Amniotic epithelial cell (primary cell): ENCODE measurements around the gene MS4A4A.
A peak's percentile ranks its signal among the peaks of the same experiment; 100 is the strongest.
"Not testable (repeated sequence)": the region's sequence is repeated elsewhere in the genome, so short reads cannot be mapped to it uniquely, and the experiment has no call there.

Source experiments
- DNase-seq: peaks from one replicate; pipeline ENCODE4 v3.0.0-alpha.2; 2010; ENCODE audit warnings: low read depth

Gene MS4A4A

GRCh38 chr11:60280412-60280811, at the start of gene MS4A4A:
TSS of gene MS4A4A (plus strand) at chr11:60280666. CDS start at chr11:60280676, 10 bp downstream.
- DNase-seq: no peak

DNA sequence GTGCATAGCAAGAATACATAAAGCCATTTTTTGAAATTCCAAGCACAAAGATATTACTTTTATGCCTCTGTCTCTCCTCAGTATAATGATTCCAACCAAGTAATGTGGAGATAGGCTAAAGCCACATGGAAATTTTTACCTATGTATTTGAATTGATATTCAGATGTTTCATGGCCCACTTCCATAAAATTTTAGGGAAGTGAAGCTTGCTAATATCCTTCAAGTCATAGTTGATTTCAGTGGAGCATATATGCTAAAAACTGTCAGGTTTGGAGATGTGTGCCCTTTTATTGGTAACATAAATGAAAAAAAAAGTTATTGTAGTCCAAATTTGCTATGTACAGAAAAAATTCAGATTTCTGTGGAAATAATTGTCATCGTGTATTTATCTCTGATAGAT, 49.8 kb upstream of the MS4A4A start:
- no peak for DNase-seq

DNA sequence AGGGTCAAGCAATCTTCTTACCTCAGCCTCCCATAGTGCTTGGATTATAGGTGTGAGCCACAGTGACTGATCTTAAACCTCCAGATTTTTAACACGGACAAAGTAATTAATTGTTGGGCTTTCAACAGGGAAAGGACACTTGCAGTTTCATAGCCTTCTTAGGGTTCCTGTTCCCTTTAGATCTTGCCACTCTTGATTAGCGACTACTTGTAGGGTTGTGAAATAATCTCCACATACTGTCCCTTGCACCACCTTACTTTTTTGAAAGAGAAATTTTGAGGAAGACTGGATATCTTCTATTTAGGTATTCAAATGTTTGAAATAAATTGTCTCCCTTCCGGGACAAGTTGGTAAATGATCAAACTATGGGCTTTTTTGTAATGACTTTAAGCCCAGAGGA, 45.1 kb upstream of the MS4A4A start:
- DNase-seq: no peak

DNA sequence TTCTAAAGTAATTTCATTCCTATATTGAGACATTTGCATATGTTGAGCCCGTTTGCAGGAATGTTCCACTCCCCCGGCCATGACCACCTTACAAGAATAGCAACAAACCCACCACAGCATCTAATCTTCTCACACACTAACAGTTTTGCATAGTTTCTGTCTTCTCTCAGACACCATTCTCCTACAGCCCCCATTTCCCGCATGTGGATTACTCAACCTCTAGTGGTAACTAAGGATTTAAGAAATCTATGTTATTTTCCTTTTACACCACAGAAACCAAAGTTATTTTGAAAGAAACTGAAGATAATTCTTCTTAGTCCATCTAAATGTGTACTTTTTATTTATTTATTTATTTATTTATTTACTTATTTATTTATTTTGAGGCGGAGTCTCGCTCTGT, 39.8 kb upstream of the MS4A4A start:
- DNase-seq: no peak

GRCh38 chr11:60241786-60242185, 38.7 kb upstream of the MS4A4A start:
- no peak for DNase-seq

GRCh38 chr11:60242740-60243239, 37.7 kb upstream of the MS4A4A start, which contains the start of gene MS4A4E:
TSS of gene MS4A4E (minus strand) at chr11:60243137. CDS start at chr11:60230055, 13,082 bp downstream.
- no peak for DNase-seq

DNA sequence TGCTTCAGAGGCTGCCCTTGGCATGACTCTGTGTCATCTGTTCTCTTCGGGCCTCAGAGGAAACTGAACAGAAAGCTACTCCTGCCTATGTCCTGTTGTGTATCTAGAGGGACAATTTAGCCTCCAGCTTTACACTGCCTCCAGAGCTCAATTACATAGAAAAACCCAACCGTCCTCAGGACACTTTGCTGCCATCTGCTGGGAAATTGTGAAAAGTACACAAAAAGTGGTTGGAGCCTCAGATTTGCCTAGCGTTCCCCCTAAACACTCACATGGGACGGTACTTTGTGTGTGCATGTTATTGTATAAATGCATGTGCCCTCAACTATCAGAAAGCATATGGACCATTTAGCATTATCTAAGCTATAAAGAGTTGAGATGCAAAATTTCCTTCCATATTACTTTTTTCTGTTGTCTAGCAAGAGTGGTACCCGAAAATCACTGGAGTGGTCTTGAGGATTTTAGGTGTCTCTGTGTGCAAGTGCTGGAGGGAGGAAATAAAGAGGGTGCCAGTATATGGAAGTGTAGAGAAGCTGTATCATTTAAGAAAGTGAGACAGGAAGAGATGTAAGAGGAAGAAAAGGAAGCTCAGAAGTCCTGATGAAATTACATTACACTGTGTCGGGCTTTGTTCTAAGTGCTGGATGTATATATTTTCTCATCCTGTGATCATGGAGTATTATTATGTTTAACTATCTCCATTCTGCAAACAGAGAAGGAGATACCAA, 28.8 kb upstream of the MS4A4A start:
- DNase-seq: peak; percentile 4

- DNase-seq: no peak
Measured at GRCh38 chr11:60252213-60253108, 28.0 kb upstream of the MS4A4A start.

- no peak for DNase-seq
Measured at GRCh38 chr11:60257956-60258722, 22.3 kb upstream of the MS4A4A start.

DNA sequence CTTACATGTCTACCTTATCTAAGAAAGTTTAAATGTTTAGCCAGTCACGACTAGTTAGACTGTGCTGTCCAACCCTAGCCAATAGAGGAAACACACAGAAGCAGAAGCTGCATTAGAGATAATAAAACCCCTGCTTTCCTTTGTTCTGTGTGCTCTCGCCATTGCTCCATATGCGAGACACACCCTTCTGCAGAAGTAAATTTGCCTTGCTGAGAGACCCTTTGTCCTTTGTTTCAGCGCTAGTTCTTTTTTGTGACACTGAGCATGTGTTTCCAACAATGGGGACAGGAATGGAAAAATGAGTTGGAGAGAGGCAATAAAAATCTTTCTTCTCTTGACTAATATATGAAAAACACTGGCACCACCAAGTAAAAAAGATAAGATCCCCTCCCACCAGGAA, 19.5 kb upstream of the MS4A4A start:
- no peak for DNase-seq

- no peak for DNase-seq
Measured at GRCh38 chr11:60263402-60263801, 17.1 kb upstream of the MS4A4A start.

DNA sequence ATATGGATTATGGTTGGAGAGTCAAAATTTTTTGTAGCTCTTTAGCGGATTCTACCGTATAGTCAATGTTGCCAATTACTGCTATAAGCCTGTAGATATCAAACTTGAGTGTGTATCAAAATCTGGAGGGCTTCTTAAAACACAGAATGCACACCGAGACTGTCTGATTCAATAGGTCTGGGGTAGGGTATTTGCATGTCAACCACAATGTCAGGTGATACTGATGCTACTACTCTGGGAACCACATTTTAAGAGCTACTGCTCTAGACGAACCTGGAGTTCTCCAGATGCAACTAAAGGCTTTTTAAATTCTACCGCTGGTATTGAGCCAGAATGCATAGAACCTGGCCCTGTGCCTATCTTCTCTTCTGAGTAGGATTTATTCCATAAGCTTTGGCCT, 15.8 kb upstream of the MS4A4A start:
- DNase-seq: no peak

DNA sequence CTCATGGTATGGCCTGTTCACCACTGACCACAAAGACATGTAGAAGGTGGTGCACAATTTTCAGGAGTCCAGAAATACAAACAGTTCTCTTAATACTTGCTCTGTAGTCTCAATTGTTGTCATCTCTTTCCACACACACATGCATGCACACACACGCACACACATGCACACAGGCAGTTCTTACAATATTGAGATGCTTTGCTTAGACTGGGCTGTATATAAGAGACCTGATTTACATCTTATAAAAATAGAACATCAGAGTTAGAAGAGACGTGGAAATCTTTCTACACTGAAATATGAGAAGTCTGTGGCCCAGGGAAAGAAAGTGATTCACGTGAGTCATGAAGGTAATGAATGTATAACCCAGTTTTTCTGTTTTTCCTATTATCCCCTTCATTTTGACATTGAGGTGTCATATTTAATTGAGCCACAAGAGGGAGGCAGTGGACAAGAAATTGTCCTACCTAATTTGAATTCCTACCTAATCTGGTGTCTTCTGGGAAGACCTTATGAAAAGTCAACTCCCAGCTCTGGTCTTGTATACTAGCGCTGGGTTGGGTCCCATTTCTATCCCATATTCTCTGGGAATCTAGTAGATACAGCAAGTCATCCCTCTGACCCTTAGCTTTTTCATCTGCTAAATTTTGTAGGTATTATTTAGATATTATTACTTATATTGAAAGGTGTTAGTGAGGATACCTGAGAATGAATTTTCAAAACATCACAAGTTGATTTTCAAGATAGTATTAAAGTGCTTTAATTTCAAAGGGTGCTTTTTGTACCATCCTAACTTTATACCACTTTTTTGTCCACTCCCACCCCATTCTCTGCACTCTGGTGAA, 14.9 kb upstream of the MS4A4A start:
- peak; percentile 22 for DNase-seq

DNA sequence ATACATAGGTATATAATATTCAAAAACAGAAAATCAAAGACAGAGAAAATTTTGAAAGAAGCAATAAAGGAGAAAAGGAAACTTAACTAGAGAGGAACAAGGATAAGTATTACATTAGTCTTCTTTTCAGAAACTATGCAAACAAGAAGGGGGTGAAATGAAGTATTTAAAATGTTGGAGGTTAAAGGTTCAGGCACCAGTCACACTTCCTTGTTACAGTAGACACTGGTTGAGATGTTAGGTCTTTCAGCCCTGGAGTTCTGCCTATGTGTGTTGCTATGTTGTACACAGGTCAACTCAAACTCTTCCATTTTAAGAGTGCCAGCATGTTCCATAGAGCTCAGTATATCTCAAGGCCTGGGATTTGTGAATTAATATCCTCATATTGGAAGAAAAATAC, 6.0 kb upstream of the MS4A4A start:
- DNase-seq: no peak

DNA sequence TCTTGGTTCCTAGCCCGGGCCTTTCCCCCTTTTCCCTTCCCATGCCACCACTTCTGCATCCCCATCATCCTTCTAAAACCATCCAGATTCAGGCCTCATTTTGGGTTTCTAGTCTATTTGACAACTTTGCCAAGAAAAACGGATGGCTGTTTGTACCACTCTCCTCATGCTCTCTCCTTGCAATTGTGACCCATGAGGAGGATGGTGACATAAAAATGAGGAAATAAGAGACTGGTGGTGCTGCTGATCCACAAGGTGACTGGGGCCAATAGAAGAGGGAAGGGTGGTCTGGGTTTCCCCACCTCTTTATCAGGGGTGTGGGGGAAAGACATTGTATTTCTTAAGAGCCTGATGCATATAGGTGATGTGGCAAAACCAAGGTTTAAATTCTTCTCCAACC, 1.0 kb downstream of the MS4A4A start:
- no peak for DNase-seq

- no peak for DNase-seq
Measured at GRCh38 chr11:60282286-60282685, 1.8 kb downstream of the MS4A4A start.

DNA sequence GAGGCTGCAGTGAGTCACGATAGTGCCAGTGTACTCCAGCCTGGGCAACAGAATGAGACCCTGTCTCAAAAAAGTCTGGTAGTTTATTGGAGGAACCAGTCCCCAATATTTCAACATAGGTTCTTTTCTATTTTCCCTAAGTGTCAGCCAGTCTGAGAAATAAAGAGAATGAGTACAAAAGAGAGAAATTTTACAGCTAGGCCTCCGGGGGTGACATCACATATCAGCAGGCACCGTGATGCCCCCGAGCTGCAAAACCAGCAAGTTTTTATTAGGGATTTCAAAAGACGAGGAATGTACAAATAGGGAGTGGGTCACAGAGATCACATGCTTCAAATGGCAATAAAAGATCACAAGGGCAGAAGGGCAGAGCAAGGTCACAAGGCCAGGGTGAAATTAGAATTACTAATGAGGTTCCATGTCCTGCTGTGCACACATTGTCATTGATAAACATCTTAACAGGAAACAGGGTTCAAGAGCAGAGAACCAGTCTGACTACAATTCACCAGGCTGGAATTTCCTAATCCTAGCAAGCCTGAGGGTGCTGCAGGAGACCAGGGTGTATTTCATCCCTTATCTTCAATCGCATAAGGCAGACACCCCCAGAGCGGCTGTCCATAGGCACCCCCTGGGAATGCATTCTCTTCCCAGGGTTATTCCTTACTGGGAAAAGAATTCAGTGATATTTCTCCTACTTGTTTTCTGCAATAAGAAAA, 5.1 kb downstream of the MS4A4A start:
- not testable (repeated sequence) for DNase-seq

GRCh38 chr11:60288531-60288930, 8.1 kb downstream of the MS4A4A start:
- DNase-seq: no peak

GRCh38 chr11:60292145-60292544, 11.7 kb downstream of the MS4A4A start:
- no peak for DNase-seq

DNA sequence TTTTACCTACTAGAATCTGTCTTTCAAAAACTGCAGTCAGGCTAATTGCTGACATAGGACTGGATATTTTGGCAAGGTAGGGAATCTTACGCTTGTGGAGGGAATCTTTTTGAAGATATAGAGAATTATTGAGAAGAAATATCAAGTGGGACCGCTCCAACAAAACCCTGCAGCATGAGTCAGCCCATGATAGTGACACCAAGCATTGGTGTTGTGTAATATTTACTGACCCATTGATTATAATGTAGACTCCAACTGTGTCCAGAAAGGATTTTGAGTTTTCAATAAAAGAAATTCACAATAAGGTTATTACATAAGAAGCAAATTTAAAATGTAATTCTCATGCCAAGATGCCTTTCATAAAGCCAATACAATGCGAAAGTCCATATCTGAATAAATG, 20.7 kb downstream of the MS4A4A start:
- DNase-seq: no peak

DNA sequence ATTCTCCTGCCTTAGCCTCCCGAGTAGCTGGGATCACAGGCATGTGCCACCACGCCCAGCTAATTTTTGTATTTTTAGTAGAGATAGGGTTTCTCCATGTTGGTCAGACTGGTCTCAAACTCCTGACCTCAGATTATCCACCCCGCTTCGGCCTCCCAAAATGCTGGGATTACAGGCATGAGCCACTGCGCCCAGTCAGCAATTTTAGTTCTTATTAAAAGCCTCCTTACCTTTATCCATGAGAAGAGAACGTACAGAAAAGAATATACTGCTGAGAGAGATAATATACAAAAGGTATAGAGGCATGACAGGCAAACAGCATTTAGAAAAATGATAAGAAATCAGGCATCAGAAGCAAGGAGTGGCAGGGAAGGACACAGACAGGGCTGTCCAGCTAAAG, 21.4 kb downstream of the MS4A4A start:
- DNase-seq: not testable (repeated sequence)
